HepG2 (cell line): ENCODE measurements around the gene KLF6. TPM values are rescaled to one million over a fixed set of nuclear protein-coding genes. Genes with fewer than 3 reads are reported as not detected.

Source experiments
- ATAC-seq: fragments of 200-7000 bp; cut with Tn5 transposase; 3 replicates; pipeline ENCODE4 v1.9.1; 2020; ENCODE audit warnings: mild to moderate bottlenecking, moderate library complexity
- BruUV-seq: library from RNA; stranded (reverse); fragments of 400-500 nt; replicated peaks from 2 replicates; lab custom pipeline; 2021; lab: Mats Ljungman, UMichigan
- CTCF ChIA-PET: fragments of 300-600 bp; formaldehyde crosslinking; extraction: SDS; loops from one replicate; lab custom pipeline; 2021; ENCODE audit warnings: low total read pairs, inconsistent platforms, low intra/inter-chr PET ratio; lab: Yijun Ruan, JAX
- POLR2A ChIA-PET: fragments of 350-600 bp; sonication (Branson Sonifier 250); formaldehyde crosslinking; loops from one replicate; lab custom pipeline; 2020; ENCODE audit warnings: antibody characterized with exemption, inconsistent platforms; lab: Yijun Ruan, JAX
- DNase-seq: peaks from one replicate; pipeline ENCODE4 v3.0.0-alpha.2; 2015; ENCODE audit warnings: low spot score
- FAIRE-seq: peaks from 3 replicates; lab custom pipeline; 2011; peaks lifted over from hg19 to GRCh38; lab: Jason Lieb, UNC
- H2AFZ ChIP-seq: one replicate; pipeline ENCODE4 v1.6.1; 2011; ENCODE audit warnings: low read length, inconsistent platforms
- H3K27ac ChIP-seq: fragments of 300-600 bp; 3 replicates; pipeline ENCODE4 v1.8.0; 2011; ENCODE audit warnings: mixed run types, mild to moderate bottlenecking, mixed read lengths, low read length, inconsistent platforms; ENCODE audit not compliant: insufficient read depth; ENCODE audit errors: extremely low read length
- H3K27me3 ChIP-seq, 2 experiments: fragments of 200-600 bp in 1 of 2; 2 replicates in 1 of 2; 3 replicates in 1 of 2; pipeline versions ENCODE4 v1.6.0 to v1.8.0; 2011; ENCODE audit warnings: low read length in 2 of 2, mild to moderate bottlenecking in 2 of 2, moderate library complexity in 2 of 2, inconsistent platforms in 1 of 2; ENCODE audit not compliant: insufficient read depth in 2 of 2, control insufficient read depth in 1 of 2
- H3K36me3 ChIP-seq, 2 experiments: fragments of 200-600 bp in 1 of 2; replicated peaks in 1 of 2; 2 replicates in 1 of 2; 3 replicates in 1 of 2; pipeline versions ENCODE4 v1.5.1 to v1.8.0; 2011; ENCODE audit warnings: low read length in 2 of 2, inconsistent platforms in 1 of 2; ENCODE audit not compliant: insufficient read depth in 2 of 2, control insufficient read depth in 1 of 2
- H3K4me1 ChIP-seq: 2 replicates; pipeline ENCODE4 v1.5.1; 2012; ENCODE audit warnings: low read length, inconsistent platforms; ENCODE audit not compliant: insufficient read depth
- H3K4me2 ChIP-seq: 2 replicates; pipeline ENCODE4 v1.6.0; 2011; ENCODE audit warnings: low read depth, low read length, inconsistent platforms
- H3K4me3 ChIP-seq, 3 experiments: fragments of 200-600 bp in 1 of 3; sonication (generic), shearing (Covaris generic) in 1 of 3; replicated peaks in 1 of 3; 2 replicates each; pipeline ENCODE4 v1.5.1; 2011 to 2016; ENCODE audit warnings: low read length in 3 of 3, inconsistent platforms in 2 of 3, low read depth in 2 of 3, mild to moderate bottlenecking in 2 of 3, control low read depth in 1 of 3, mixed read lengths in 1 of 3; ENCODE audit not compliant: insufficient read depth in 1 of 3
- H3K79me2 ChIP-seq: one replicate; pipeline ENCODE4 v1.6.1; 2011; ENCODE audit warnings: low read length, inconsistent platforms; ENCODE audit not compliant: insufficient read depth
- H3K9ac ChIP-seq: 2 replicates; pipeline ENCODE4 v1.6.0; 2011; ENCODE audit warnings: mild to moderate bottlenecking, low read depth, low read length, inconsistent platforms; ENCODE audit not compliant: insufficient read depth
- H3K9me3 ChIP-seq: 2 replicates; pipeline ENCODE4 v1.5.1; 2012; ENCODE audit warnings: mild to moderate bottlenecking, low read length
- H4K20me1 ChIP-seq: 2 replicates; pipeline ENCODE4 v1.6.0; 2011; ENCODE audit warnings: inconsistent platforms, mild to moderate bottlenecking, low read length, moderate library complexity; ENCODE audit not compliant: insufficient read depth
- ARNTL ChIP-seq: sonication (generic); formaldehyde crosslinking; IDR thresholded peaks from 2 replicates; pipeline ENCODE4 v1.4.0; 2020; ENCODE audit warnings: mild to moderate bottlenecking, missing genetic modification reagents
- RBM39 ChIP-seq: fragments of 200-400 bp; formaldehyde crosslinking; IDR thresholded peaks from one replicate; pipeline ENCODE4 v1.6.1; 2018; ENCODE audit warnings: antibody characterized with exemption, mild to moderate bottlenecking, low read depth, low read length; ENCODE audit not compliant: poor library complexity, severe bottlenecking
- RXRA ChIP-seq: sonication (generic); formaldehyde crosslinking; IDR thresholded peaks from 2 replicates; pipeline ENCODE4 v1.5.1; 2020; ENCODE audit warnings: missing genetic modification reagents
- ZNF329 ChIP-seq: sonication (generic); formaldehyde crosslinking; IDR thresholded peaks from 2 replicates; pipeline ENCODE4 v1.9.0; 2021; ENCODE audit warnings: low read depth, mild to moderate bottlenecking, missing genetic modification reagents
- ZNF615 ChIP-seq: sonication (generic); formaldehyde crosslinking; IDR thresholded peaks from 2 replicates; pipeline ENCODE4 v1.5.0; 2020; ENCODE audit warnings: mild to moderate bottlenecking, missing genetic modification reagents, borderline replicate concordance
- ZNF746 ChIP-seq: sonication (generic); formaldehyde crosslinking; IDR thresholded peaks from 2 replicates; pipeline ENCODE4 v1.8.0; 2022; ENCODE audit warnings: mild to moderate bottlenecking, missing genetic modification reagents
- ZNF83 ChIP-seq: sonication (generic); formaldehyde crosslinking; IDR thresholded peaks from 2 replicates; pipeline ENCODE4 v1.4.0; 2020; ENCODE audit warnings: missing genetic modification reagents, mild to moderate bottlenecking, borderline replicate concordance
- WGBS: methylation state at CpG from one replicate; pipeline ENCODE4 v1.1.6; 2017; ENCODE audit warnings: low lambda C conversion rate; 5-methylcytosine and 5-hydroxymethylcytosine counted together
- in situ Hi-C: cut with HindIII; loops from 2 replicates; pipeline ENCODE4 v1.10.0; 2017; ENCODE audit warnings: low pct_unique_long_range_greater_than_20kb; ENCODE audit not compliant: extremely low pct_ligation_motif_present
- intact Hi-C: fragments of 100-400 bp; cut with micrococcal nuclease; formaldehyde crosslinking; loops from one replicate; pipeline ENCODE4 v1.10.0; 2022; ENCODE audit not compliant: unreplicated experiment
- polyA plus RNA-seq, 8 experiments: library from polyadenylated mRNA; depleted of rRNA in 3 of 8; stranded (reverse) in 7 of 8; unstranded in 1 of 8; fragments of >200 nt; fragmentation: Illumina TruSeq in 4 of 8; extraction: Trizol in 4 of 8; gene quantifications; 2 replicates each; pipeline versions ENCODE4 v1.2.1 to v1.2.3, GENCODE V29; 2011 to 2016; ENCODE audit warnings: low read depth in 4 of 8, missing spikeins in 1 of 8, mixed read lengths in 1 of 8; ENCODE audit not compliant: insufficient read depth in 1 of 8
- total RNA-seq, 5 experiments: library from RNA; depleted of rRNA; stranded (reverse); fragments of >200 nt; fragmentation: Illumina TruSeq; extraction: Trizol; gene quantifications; 2 replicates each; pipeline ENCODE4 v1.2.3, GENCODE V29; 2016; ENCODE audit warnings: low read depth in 1 of 5
- TF ChIP-seq, protein P1 (sequence below): IDR thresholded peaks from 2 replicates; pipeline ENCODE4 v1.6.1; 2012; ENCODE audit warnings: low read depth, low read length, improper control_type of control experiment

The KLF6 gene
- total and polyA plus RNA-seq, 2 of the 13 experiments (the other 11 are each of a cell fraction or from before 2014, with no cell fraction given): 27.0 to 71.9 TPM

DNA sequence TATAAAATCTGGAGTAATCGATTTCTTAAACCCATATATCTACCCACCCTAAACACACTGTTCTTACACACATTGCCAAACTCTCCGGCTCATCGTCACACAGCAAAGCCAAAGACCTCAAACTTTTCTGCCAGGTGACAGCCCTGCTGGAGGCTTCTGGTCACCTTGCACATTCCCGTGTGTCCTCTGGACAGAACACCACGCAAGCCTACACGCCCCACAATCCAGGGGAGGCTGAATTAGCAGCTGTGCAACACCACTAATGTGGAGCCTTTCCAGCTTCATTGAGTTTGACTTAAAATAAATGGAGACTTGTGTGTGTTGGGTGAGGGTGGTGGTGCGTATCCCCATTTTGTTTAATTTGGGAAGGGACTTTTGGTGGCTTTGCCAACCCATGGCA lies 38.4 kb downstream of the KLF6 start (continued):
- TF ChIP-seq ZNF615 (CRISPR knock-in tag) (no peak), ZNF329 (CRISPR knock-in tag) (no peak), ARNTL (CRISPR knock-in tag) (no peak), RXRA (no peak), RBM39 (no peak), ZNF746 (CRISPR knock-in tag) (no peak)
- TF ChIP-seq, protein P1, sequence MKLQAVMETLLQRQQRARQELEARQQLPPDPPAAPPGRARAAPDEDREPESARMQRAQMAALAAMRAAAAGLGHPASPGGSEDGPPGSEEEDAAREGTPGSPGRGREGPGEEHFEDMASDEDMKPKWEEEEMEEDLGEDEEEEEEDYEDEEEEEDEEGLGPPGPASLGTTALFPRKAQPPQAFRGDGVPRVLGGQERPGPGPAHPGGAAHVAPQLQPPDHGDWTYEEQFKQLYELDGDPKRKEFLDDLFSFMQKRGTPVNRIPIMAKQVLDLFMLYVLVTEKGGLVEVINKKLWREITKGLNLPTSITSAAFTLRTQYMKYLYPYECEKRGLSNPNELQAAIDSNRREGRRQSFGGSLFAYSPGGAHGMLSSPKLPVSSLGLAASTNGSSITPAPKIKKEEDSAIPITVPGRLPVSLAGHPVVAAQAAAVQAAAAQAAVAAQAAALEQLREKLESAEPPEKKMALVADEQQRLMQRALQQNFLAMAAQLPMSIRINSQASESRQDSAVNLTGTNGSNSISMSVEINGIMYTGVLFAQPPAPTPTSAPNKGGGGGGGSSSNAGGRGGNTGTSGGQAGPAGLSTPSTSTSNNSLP: no peak

DNA sequence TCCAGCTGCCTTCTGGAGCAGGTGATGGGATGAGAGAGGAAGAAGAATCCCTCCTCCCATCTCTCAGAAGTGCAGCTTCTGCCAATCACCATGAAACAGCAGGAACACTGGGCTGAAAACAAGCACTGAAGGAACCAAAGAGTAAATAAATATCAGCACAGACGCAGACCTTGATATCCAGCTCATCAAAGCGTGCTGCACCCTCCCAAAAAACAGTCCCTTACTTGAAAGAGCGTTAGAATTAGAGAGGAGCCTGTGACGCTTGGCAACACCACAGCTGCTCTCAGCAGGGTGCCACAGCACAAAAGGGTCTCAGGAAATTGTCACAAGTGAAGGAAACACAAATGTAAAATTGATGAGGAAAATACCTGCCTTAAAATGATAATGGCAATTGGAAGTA lies 39.5 kb downstream of the KLF6 start:
- no peak for DNase-seq
- 69% methylated on average over 4 of the region's 4 CpGs for WGBS
- Histone ChIP-seq H3K36me3 (no peaks in the 10 kb centered on the region), H3K79me2 (no peaks in the 10 kb centered on the region), H3K9ac (no peak overlapping the region), H3K4me3 (no peak overlapping the region), H3K4me2 (no peak overlapping the region), H2AFZ (no peak overlapping the region), H4K20me1 (no peaks in the 10 kb centered on the region), H3K9me3 (no peaks in the 10 kb centered on the region), H3K27me3 (no peaks in the 10 kb centered on the region), H3K27ac (no peak overlapping the region), H3K4me1 (peaks cover 86% of the 10 kb centered on the region)
- TF ChIP-seq ZNF83 (CRISPR knock-in tag): no peak
- no peak for ATAC-seq
- in situ Hi-C loops (no loop called here), intact Hi-C loops (no loop called here)
- ChIA-PET CTCF (no interaction called here), POLR2A (interaction anchor here (1.4 to 1.5 kb wide), 2 partner anchors 40 to 64 kb away, joined by 3 to 7 read pairs; partner anchors contain the start of gene KLF6)
- no TSS peak for BruUV-seq
- FAIRE-seq: no peak
